Activated CD8-positive, alpha-beta memory T cell treated with anti-CD3 and anti-CD28 coated beads for 1 hour (primary cell): ENCODE measurements around the gene MLXIPL.
"Not testable (repeated sequence)": the region's sequence is repeated elsewhere in the genome, so short reads cannot be mapped to it uniquely, and the experiment has no call there.

Experiments used
- DNase-seq, 2 donors: peaks; one replicate each; pipeline ENCODE4 v3.0.0-alpha.2; 2020; ENCODE audit warnings: low read depth in 1 of 2; ENCODE audit errors: extremely low read depth in 1 of 2

Gene MLXIPL

DNA sequence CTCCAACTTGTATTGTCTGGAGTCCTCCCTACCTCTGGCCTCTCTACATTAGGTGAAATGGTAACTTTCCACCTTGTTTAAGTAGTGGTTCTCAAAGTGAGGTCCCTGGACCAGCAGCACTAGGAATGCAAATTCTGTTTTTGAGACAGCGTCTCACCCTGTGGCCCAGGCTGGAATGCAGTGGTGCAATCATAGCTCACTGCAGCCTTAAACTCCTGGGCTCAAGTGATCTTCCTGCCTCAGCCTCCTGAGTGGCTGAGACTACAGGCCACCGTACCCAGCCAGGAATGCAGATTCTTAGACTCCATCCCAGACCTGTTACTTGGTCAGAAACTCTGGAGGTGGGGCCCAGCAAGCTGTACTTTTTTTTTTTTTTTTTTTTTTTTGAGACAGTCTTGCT lies 39.1 kb downstream of the MLXIPL start:
- no peak for DNase-seq

DNA sequence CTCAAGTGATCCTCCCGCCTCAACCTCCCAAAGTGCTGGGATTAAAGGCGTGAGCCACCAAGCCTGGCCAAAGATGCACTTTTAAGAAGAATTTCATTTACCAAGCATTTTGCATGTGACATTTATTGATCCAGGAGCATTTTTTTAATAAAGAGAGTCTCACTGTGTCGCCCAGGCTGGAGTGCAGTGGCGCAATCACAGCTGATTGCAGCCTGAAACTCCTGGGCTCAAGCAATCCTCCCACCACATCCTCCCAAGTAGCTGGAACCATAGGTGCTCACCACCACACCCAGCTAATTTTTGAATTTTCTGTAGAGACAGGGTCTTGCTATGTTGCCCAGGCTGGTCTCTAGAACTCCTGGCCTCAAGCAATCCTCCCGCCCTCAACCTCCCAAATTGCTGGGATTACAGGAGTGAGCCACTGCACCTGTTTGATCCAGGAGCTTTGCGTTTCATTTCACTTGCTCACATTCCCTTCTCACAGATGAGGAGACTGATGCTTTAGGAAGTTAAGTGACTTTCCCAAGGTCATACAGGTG lies 41.6 kb downstream of the MLXIPL start:
- no peak for DNase-seq

DNA sequence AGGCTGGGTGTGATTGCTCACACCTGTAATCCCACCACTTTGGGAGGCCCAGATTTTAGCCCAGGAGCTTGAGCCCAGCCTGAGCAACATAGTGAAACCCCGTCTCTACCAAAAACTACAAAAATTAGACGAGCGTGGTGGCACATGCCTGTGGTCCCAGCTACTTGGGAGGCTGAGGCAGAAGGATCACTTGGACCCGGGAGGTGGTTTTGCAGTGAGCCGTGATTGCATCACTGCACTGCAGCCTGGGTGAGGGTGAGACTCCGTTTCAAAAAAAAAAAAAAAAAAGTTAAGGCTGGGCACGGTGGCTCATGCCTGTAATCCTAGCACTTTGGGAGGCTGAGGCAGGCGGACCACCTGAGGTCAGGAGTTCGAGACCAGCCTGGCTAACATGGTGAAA lies 43.3 kb downstream of the MLXIPL start:
- not testable (repeated sequence) for DNase-seq

DNA sequence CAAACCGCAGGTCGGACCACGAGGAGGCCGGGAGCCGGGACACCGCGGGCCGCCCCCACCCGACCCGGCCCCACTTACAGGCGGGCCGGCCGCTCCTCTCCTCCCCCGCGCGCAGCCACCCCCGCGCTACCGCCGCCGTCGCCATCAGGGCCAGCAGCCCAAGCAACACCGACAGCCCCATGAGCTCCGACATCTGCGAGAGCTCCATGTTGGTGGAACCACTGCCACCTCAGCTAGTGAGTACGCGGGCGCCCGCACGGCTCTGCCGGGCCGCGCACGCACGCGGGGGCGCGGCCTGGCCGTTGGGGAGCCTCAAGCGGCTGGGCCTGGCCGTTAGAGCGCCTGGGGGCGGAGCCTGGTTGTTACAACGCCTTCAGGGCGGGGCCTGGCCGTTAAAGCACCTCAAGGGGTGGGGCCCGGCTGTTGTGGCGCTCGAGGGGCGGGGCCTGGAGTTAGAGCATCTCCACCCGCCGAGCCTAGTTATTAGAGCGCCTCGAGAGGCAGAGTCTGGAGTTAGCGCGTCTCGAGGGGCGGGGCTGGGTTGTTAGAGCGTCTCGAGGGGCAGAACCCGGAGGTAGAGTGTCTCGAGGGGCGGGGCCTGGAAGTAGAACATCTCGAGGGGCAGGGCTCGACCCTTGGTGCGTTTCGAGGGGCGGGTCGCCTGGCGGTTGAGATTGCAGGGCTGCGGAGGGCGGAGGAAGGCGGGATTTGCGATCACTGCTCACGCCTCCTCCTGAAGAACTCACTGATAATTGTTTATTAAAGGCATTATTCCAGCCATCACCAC lies 45.8 kb downstream of the MLXIPL start, which contains the start of gene TBL2:
TSS of gene TBL2 (minus strand) at position 238 of the 787 bp plus-strand sequence. CDS start at position 208, 30 bp downstream.
- peak; percentile 94 to 96 for DNase-seq

DNA sequence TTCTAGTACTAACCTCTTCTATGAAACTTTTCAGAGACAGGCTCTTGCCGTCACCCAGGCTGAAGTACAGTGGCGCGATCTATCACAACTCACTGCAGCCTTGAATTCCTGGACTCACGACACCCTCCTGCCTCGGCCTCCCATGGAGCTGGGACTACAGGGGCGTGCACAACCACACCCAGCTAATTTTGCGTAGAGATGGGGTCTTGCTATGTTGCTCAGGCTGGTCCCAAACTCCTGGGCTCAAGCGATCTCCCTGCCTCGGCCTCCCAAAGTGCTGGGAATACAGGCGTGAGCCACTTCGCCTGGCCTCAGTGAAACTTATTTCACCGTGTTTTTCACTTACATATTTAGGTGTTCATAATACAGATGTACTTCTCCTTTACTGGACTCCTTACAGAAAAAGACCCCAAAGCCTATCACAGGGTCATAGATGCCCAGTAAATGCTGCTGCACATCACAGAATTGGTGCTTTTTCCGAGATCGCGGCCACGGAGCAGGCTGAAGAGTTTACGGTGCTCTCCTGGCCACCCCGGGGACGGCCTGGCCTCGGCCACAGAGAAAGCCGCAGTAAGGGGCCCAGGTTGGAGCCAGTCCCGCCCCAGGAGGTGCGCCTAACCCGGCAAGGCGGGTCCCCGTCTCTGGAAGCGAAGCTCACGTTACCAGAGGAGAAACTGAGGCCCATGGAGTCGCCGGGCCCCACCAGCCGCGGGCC lies 46.5 kb downstream of the MLXIPL start:
- no peak for DNase-seq

DNA sequence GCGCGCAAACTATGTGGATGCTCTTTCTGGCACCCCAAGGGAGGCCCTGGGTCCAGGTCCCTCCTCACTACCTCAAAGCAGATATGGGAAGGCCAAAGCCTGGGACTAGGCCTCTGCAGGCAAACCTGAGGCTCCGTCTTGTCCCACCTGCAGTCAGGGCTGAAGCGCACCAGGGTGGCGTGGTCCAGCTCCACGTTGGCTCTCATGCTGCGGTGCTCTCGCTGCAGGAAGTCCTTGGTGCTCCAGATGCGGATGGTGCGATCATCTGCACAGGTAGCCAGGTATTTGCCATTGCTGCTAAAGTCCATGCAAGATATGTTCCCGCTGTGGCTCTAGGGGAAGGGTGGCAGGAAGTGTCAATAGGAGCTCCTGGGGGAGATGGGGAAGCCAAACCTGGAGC lies 50.5 kb downstream of the MLXIPL start:
- no peak for DNase-seq

DNA sequence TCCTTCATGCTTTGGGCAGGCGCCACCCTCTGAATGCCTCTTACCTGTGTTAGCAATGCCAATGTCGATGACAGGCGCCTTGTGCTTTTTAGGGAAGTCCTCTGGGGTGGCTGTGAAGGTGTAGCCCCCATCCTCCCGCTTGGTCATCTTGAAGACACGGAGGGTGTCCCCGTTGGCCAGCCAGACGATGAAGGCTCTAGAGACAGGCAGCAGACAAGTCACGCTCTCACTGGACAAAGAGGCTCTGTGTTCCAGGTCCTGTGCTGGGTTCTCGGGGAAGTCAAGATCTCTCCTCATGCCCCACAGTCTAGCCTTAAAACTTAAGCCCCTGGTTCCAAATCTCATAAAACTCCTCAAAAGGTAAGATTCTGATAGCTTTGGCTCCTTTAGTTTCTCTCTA lies 51.0 kb downstream of the MLXIPL start:
- no peak for DNase-seq

DNA sequence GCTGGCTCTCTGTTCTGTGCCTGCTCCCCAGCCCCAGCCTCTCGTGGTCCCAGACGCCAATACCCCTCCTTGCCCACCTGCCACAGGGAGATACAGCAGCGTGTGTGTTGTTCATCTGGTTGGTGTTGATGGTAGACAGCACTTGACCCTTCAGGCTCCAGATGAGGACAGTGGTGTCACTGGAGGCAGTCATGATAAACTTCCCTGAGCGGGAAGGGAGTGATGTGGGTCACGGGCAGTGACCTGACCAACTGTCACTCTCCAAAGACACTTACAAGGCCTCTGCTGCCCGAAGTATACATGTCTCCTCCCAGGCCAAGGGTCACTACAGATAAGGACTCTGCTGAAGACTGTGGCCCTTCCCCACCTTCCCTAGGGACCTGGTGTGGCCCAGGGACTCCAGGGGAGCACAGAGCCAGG lies 51.5 kb downstream of the MLXIPL start:
- DNase-seq: no peak

DNA sequence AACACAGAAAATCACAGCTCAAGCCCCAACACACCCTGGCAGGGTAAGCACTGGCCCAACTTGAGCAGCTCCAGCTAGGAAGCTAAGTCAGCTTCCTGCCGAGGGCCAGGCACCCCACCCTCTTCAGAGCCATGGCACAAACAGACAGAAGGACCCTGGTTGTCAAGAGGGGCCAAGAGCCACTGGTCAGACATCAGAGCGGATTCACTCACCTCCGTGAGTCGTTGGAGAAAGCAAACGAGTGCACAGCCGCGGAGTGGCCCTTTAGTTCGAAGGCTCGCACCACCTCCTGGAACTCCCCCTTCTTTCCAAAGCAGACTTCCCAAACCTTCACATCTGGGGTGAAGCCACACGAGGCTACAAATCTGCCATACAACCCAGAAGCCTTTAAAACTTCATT lies 53.3 kb downstream of the MLXIPL start:
- DNase-seq: no peak

DNA sequence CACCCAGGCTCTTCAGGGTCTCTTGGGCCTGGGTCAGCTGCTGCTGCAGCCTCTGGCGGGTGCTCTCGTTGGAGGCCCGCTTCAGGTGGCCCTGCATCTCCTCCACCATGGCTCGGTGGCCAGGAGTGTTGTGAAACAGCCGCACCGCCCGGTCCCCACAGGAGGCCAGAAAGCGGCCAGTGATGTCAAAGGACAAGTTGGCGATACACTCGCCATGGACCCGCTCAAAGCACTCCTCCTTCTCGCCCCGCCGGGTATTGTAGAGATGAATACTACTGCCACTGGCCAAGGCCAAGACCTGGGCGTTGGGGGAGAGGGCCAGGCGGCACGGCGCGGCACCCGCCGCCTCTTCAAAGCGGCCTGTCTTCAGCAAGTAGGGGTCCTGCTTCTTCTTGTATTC lies 53.8 kb downstream of the MLXIPL start:
- DNase-seq: no peak

DNA sequence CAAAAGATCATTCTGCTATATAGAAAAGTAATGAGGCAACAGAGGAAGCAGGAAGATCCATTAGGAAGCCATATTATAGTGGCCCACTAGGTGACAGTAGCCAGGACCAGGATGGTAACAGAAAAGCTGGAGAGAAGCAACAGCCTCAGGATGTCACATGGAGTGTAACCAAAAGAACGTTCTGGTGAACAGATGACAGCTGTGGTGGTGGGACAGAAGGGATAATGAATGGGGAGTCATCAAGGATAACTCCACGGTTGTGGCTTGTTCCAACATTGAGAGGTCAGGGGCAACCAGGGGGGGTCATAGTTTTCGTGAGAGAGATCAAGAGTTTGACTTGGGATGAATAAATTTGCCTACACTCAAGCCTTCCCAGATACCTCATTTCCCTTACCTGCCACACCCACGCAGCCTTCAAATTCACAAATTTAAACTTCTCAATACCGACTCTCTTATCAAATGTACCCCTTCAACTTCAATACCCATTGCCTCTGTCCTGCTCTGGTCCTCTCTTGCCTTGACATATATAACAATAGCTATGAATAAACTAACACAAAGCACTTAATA lies 55.2 kb downstream of the MLXIPL start:
- no peak for DNase-seq

DNA sequence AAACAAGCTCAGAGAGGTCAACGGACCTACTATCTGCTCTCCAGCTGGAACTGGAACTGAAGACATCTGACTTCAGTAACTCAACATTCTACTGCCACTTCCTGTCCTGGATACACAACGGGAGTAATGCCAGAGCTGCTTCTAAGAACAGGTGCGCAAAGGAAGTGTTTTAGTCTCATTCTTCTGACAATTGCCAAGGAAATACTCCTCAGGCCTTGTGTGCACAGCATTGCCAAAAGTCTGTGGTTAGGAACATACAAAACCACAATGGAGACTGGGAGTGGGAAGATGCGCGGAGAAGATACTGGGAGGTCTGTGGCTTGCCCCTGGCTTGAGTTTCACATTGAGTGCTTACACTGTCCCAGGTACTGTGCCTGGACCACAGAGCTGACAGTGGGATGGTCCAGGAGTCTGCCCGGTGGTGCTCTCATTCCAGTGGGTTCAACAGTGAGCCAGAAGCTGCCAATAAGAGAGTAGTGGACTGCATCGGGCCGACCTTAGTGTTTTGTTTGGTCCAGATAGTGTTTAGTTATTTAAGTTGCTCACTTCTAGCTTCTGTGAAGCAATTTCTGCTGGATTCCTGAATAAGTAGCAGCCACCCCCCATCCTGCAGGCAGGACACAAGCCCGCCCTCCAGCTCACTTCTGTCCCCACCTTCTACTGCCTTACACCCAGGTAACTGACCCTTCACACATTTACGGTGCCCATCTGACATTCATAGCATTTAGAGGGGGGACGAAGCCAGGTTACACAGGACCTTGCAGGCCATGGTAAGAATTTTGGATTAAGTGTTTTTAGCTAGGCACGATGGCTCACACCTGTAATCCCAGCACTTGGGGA lies 56.3 kb downstream of the MLXIPL start:
- DNase-seq: no peak

DNA sequence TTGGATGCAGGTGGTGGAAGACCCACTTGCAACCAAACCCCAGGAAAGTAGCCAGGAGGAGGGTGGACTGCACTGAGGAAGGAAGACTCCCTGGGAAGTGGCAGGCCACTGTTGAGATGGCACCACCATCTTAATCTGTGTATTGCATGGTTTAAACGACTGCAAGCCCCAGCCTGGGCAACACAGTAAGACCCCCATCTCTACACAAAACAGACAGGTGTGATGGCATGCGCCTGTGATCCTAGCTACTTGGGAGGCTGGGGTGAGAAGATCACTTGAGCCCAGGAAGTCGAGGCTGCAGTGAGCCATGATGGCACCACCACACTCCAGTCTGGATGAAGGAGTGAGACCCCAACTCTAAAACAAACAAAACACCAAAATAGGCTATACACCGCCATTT lies 57.2 kb downstream of the MLXIPL start:
- no peak for DNase-seq

DNA sequence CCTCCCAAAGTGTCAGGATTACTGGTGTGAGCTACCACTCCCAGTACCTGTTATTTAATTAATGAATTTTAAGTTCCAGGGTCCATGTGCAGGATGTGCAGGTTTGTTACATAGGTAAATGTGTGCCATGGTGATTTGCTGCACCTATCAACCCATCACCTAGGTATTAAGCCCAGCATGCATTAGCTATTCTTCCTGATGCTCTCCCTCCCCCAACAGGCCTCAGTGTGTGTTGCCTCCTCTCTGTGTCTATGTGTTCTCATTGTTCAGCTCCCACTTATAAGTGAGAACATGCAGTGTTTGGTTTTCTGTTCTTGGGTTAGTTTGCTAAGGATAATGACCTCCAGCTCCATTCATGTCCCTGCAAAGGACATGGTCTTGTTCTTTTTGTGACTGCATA lies 57.9 kb downstream of the MLXIPL start:
- not testable (repeated sequence) for DNase-seq

DNA sequence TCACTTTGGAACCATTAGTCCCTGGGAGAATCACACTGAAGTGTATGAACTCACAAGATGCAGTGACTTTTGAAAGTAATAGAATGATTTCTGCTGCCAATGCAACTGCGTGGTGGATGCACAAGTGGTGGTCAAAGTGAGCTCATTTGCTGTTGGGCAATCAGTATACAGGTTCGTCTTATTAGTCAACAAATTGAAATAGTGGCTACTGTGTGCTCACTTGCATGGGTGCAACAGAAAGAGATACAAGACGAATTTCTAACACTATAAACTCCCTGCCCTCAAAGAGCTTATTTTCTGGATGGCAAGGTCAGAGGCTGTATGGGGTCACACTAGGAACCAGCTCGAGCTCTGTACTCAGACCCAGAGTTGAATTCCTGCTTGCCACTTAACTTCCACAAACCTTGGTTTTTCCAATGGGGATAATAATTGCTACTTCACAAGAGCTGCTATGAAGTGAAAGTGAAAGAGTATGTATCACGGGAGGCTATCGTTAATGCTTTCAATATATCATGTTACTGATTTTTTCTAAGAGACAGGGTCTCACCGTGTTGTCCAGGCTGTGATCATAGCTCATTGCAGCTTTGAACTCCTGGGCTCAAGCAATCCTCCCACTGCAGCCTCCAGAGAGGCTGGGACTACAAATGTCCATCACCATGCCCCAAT lies 58.5 kb downstream of the MLXIPL start:
- DNase-seq: no peak

DNA sequence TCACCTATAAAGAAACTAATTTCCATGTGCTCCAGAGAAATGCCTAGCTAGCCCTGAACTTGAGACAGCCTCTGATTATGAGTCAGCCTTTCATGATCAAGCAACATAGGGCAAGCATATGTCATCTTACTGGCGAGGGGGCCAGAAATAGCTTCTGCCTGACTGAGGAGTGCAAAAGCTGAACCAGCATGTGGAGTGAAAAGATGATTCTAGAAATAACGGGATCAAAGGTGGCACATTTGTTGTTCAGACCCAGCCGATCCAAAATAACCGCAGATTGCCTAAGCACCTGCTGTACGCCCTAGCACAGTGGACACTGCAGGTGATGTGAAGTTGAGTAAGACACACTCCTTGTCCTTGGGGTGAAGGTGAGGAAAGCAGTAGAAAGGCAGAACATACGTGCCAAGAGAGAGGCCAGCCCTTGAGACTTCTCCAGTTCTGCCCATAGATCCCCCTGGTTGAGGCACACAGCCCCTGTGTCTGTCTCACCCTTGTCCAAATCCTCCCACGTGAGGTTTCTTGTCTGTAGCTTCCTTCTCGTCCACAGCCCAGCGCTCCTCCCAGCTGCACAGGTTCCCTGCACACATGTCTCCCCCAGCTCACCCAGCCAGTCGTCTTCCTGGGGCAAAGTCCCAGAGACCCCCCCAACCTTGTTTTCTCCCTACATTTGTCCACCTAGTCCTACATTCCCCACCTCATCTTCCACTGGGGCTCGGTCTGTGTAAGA lies 64.0 kb downstream of the MLXIPL start:
- DNase-seq: no peak

DNA sequence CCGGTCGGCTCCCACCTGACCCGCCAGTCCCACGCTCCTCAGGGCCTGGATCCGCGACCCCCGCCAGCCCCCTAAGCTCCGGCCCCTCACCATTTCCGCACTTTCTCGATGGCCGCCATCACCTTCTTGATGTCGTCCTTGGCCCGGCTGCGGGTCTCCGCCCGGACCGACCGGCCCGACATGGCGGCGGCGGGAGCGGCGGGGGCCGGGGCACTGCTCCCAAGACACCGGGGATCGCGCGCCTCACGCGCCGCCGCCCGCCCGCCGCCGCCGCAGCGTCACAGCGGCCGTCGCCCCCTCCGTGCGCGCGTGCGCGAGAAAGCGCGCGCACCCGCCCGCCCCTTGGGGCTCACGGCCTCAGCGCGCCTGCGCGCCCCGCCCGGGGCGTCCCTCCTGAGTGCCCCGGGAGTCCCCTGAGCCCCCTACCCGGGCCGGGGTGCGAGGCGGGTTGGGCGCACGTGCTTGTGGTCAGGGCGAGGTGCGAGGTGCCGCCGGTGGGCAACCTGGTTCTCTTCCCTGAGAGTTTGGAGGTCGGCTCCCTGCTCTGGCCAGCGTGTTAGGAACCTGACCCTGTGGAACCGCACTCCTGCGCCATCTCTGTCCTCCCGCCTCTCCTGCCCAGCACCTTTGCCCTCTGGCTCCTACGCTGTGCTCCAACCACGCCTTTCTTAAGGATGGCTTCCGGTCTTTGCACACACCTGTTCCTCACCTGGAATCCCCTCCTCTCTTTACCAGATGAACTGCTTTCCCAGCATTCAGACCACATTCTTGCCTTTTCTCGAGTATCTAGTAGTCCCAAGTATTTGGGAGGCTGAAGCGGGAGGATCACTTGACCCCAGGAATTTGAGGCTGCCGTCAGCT lies 66.7 kb downstream of the MLXIPL start, which contains the start of gene BCL7B:
TSS of gene BCL7B (minus strand) at position 294 of the 861 bp plus-strand sequence. CDS start at position 182, 112 bp downstream.
- DNase-seq: peak; percentile 22 to 68

DNA sequence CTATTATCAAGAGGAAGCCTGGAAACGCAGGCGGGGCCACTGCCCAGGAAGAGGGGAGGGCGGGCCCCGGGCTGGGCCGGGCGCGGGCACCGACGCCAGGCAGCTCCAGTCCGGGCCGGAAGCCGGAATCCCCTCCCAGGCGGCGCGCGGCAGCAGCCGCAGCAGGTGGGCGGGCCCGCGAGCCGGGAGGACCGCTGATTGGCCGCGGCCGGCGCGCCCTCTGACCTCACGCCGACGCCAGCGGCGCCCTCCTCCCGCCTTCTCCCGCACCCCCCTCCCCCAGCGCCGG lies 67.3 kb downstream of the MLXIPL start:
- peak; percentile 65 to 87 for DNase-seq
